ENCODE results near the gene CFHR2. TPM values are rescaled to one million over a fixed set of nuclear protein-coding genes. Genes with fewer than 3 reads are reported as not detected.

CFHR2 gene
- total RNA-seq, 1 donor, result not detected

Small RNA genes lying within 50 kb of the gene (small RNA-seq; reads per million reads assigned to genes)
- not detected for gene AL139418.1

Other genes starting within 250 kb of the CFHR2 start
- gene CFHR3, start 168.9 kb upstream of the CFHR2 start, total RNA-seq, result not detected in 2 replicates
- 0.86 TPM in 1 of 2 replicates, not detected in the other for gene CFHR1, start 124.0 kb upstream of the CFHR2 start, total RNA-seq
- gene CFHR4, start 55.7 kb upstream of the CFHR2 start, total RNA-seq, result not detected in 2 replicates
- not detected in 2 replicates for gene CFHR5, start 33.8 kb downstream of the CFHR2 start, total RNA-seq
- gene F13B, start 123.5 kb downstream of the CFHR2 start, total RNA-seq, result not detected in 2 replicates
- 19.6 and 43.6 TPM in 2 replicates for gene ASPM, start 202.9 kb downstream of the CFHR2 start, total RNA-seq

Measured in fibroblast of villous mesenchyme (primary cell).